Right lobe of liver (tissue), 6 donors: ENCODE results near the gene HOXA13. TPM values are rescaled to one million over a fixed set of nuclear protein-coding genes. Genes with fewer than 3 reads are reported as not detected.

ENCODE experiments used
- ATAC-seq, 4 donors: fragments of 200-7000 bp; cut with Tn5 transposase; one replicate each; pipeline ENCODE4 v1.9.1; 2020; ENCODE audit warnings: mild to moderate bottlenecking in 4 of 4, moderate library complexity in 4 of 4
- DNase-seq, 3 donors: peaks; one replicate each; pipeline ENCODE4 v3.0.0-alpha.2; 2020
- H3K27ac ChIP-seq, 3 donors: fragments of 200-600 bp; one replicate each; pipeline ENCODE4 v1.8.0; 2022
- H3K27me3 ChIP-seq, 2 donors: fragments of 200-600 bp; one replicate each; pipeline ENCODE4 v1.8.0; 2022
- H3K36me3 ChIP-seq, 4 donors: fragments of 200-600 bp; sonication (generic) in 1 of 4; one replicate each; pipeline versions ENCODE4 v1.5.1 to v1.8.0; 2017 to 2022; ENCODE audit warnings: control low read depth in 1 of 4
- H3K4me1 ChIP-seq, 4 donors: fragments of 200-600 bp; sonication (generic) in 1 of 4; one replicate each; pipeline versions ENCODE4 v1.5.1 to v1.8.0; 2017 to 2022; ENCODE audit warnings: control low read depth in 1 of 4
- H3K4me3 ChIP-seq, 3 donors: fragments of 200-600 bp; one replicate each; pipeline ENCODE4 v1.8.0; 2022
- H3K9me3 ChIP-seq, 4 donors: fragments of 200-600 bp; sonication (generic) in 1 of 4; one replicate each; pipeline versions ENCODE4 v1.5.1 to v1.8.0; 2017 to 2022; ENCODE audit warnings: control low read depth in 1 of 4
- POLR2A ChIP-seq: fragments of 450-650 bp; IDR thresholded peaks from one replicate; pipeline ENCODE4 v1.6.1; 2017; ENCODE audit warnings: antibody characterized with exemption, mild to moderate bottlenecking
- WGBS: methylation state at CpG from one replicate; pipeline ENCODE4 v1.1.6; 2018; ENCODE audit warnings: low coverage, low lambda C conversion rate; ENCODE audit not compliant: insufficient coverage; ENCODE audit errors: missing lambda C conversion rate; 5-methylcytosine and 5-hydroxymethylcytosine counted together
- intact Hi-C, 2 donors: fragments of 100-400 bp; cut with DNase I; formaldehyde crosslinking; loops; one replicate each; pipeline versions ENCODE4 v1.11.2 to v1.14.1; 2022
- total RNA-seq, 6 experiments: library from RNA; depleted of rRNA in 2 of 6; stranded (reverse); fragments of >200 nt in 2 of 6; fragmentation: NEBNext Ultra II Directional in 3 of 6; extraction: Animal tissue kit (Norgen Biotek cat#: 25700) in 3 of 6; gene quantifications; one replicate each; pipeline versions ENCODE4 v1.1.0 to v1.2.4, GENCODE V29; 2016 to 2023
- TF ChIP-seq, protein P1 (sequence below), 4 donors: fragments of 200-600 bp in 3 of 4; fragments of 450-650 bp in 1 of 4; IDR thresholded peaks; one replicate each; pipeline versions ENCODE4 v1.5.1 to v1.8.0; 2016 to 2022; ENCODE audit warnings: antibody characterized with exemption in 4 of 4, mild to moderate bottlenecking in 2 of 4
- donor health status: DM: no; HTN: yes; CAD: no.
- donor health status: DM: no; HTN: no; CAD: no.
- donor health status: DM: no; HTN: no; CAD: no.
- donor health status: DM: no; HTN: yes; CAD: no.
- donor health status: DM: no; HTN: yes; CAD: no.

Gene HOXA13
- total RNA-seq, 6 experiments from 2014 or later = not detected

DNA sequence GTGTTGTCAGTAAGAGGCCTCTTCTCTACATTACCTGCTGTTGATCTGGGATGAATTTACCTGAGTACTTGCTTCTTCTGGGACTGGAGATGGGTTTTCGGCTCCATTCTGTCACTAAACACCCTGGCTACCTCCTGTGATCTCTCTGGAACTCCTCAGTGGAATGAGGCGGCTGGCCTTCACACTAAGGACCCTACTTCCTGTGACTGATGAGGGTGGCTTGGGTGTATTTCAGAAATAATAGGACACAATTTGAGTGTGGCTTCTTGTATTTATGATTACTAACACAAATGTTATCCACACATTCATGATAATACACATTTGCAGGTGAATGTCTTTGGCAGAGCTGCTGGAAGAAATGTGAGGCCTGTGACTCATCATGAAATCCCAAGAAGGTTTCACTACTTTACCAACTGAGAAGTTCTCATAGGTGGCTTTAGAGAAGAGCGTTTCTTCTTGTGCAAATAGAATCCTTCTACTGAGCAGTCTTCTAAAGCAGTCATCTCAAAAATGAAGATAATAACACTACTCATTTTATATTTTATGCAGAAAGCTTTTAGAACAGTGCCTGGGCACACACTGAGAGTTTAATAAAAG lies 21.4 kb upstream of the HOXA13 start:
- no peak for TF ChIP-seq POLR2A
- TF ChIP-seq, protein P1, sequence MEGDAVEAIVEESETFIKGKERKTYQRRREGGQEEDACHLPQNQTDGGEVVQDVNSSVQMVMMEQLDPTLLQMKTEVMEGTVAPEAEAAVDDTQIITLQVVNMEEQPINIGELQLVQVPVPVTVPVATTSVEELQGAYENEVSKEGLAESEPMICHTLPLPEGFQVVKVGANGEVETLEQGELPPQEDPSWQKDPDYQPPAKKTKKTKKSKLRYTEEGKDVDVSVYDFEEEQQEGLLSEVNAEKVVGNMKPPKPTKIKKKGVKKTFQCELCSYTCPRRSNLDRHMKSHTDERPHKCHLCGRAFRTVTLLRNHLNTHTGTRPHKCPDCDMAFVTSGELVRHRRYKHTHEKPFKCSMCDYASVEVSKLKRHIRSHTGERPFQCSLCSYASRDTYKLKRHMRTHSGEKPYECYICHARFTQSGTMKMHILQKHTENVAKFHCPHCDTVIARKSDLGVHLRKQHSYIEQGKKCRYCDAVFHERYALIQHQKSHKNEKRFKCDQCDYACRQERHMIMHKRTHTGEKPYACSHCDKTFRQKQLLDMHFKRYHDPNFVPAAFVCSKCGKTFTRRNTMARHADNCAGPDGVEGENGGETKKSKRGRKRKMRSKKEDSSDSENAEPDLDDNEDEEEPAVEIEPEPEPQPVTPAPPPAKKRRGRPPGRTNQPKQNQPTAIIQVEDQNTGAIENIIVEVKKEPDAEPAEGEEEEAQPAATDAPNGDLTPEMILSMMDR (IDR thresholded peaks at IDR 0.05) = no peak
- no peaks in the 10 kb centered on the region for H3K36me3 ChIP-seq
- 91% methylated on average over 2 of the region's 3 CpGs for WGBS
- H3K4me3 ChIP-seq = no peak overlapping the region
- H3K27me3 ChIP-seq = peaks cover 0 to 26% of the 10 kb centered on the region in 2 donors
- ATAC-seq (no peak), DNase-seq (no peak)
- H3K27ac ChIP-seq = no peak overlapping the region
- H3K4me1 ChIP-seq = peaks cover 0 to 5% (median 1%) of the 10 kb centered on the region in 4 donors
- no peaks in the 10 kb centered on the region for H3K9me3 ChIP-seq
- intact Hi-C loops = no loop called here

DNA sequence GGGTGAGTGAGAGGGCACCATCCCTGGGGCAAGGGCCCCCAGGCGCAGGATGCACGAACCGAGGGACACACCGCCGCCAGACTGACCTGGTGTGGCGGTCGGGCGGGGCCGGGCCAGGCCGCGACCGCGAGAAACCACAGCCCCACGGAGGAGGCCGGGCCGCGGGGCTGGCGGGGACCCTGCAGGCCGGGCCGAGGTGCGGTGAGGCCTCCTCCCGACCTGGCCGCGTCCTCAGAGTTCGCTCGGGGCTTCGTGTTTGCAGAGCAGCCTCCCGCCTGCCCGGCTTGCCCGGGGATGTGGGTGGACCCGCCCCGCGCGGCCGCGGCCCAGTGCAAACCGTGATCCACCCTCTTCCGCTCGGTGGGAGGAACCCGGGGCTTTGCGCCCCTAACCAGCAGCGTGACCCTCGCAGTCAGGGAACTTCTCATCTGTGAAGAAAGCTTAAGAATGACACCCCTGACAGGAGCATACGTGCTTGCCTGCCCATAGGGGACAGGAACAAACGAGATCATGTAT lies 20.6 kb upstream of the HOXA13 start:
- H3K27ac ChIP-seq = no peak overlapping the region
- no peak for TF ChIP-seq POLR2A
- TF ChIP-seq, protein P1 (IDR thresholded peaks at IDR 0.05) = no peak
- ATAC-seq (peak in 1 of 4 donors; percentile 48), DNase-seq (no peak)
- H3K27me3 ChIP-seq = peaks cover 0 to 25% of the 10 kb centered on the region in 2 donors
- H3K4me3 ChIP-seq = no peak overlapping the region
- intact Hi-C loops = no loop called here
- H3K9me3 ChIP-seq = no peaks in the 10 kb centered on the region
- WGBS = 57% methylated on average over 1 of the region's 45 CpGs
- H3K36me3 ChIP-seq = no peaks in the 10 kb centered on the region
- H3K4me1 ChIP-seq = peaks cover 0 to 3% (median 1%) of the 10 kb centered on the region in 4 donors

DNA sequence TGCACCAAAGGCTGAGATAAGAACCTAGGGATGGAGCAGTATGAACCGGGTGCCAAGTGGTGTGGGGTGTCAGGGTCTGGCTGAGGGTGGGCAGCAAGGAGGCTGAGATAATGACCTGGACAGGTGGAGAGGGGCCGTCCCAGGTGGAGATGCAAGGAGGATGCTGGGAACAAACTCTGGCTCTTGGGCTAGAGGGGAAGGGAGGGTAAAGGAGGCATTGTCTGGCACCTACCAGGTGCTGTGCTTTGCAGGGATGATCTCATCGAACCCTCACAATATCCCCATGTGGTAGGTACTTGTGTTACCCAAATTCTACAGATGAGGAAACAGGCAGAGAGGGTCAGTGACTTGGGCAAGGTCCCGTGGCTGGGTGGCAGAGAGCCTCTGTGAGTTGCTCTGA lies 19.9 kb upstream of the HOXA13 start:
- DNase-seq (no peak), ATAC-seq (no peak)
- Histone ChIP-seq H3K27ac (no peak overlapping the region), H3K4me3 (no peak overlapping the region), H3K9me3 (no peaks in the 10 kb centered on the region), H3K4me1 (peaks cover 0 to 2% (median 0%) of the 10 kb centered on the region in 4 donors), H3K27me3 (peaks cover 0 to 18% of the 10 kb centered on the region in 2 donors), H3K36me3 (no peaks in the 10 kb centered on the region)
- no peak for TF ChIP-seq POLR2A
- intact Hi-C loops = no loop called here
- whole genome bisulfite sequencing = 63% methylated on average over 2 of the region's 4 CpGs

DNA sequence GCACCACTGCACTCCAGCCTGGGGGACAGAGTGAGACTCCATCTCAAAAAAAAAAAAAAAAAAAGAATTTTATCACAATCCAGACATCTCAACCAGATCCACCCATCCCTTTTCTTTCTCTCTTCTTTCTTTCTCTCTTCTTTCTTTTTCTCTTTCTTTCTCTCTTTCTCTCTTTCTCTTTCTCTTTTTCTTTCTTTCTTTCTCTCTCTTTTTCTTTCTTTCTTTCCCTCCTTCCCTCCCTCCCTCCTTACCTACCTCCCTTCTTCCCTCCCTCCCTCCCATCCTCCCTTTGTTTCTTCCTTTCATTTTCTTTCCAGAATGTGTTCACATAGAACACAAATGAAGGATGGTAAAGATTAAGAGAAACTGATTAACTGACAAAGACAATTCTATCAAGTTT lies 18.1 kb upstream of the HOXA13 start:
- ATAC-seq = no peak
- Histone ChIP-seq H3K27ac (no peak overlapping the region), H3K36me3 (no peaks in the 10 kb centered on the region), H3K27me3 (peaks cover 0 to 4% of the 10 kb centered on the region in 2 donors), H3K4me3 (no peak overlapping the region), H3K9me3 (no peaks in the 10 kb centered on the region), H3K4me1 (peaks cover 0 to 5% (median 0%) of the 10 kb centered on the region in 4 donors)
- TF ChIP-seq POLR2A = no peak
- TF ChIP-seq, protein P1 (IDR thresholded peaks at IDR 0.05) = no peak
- no peak for DNase-seq
- intact Hi-C loops = no loop called here

DNA sequence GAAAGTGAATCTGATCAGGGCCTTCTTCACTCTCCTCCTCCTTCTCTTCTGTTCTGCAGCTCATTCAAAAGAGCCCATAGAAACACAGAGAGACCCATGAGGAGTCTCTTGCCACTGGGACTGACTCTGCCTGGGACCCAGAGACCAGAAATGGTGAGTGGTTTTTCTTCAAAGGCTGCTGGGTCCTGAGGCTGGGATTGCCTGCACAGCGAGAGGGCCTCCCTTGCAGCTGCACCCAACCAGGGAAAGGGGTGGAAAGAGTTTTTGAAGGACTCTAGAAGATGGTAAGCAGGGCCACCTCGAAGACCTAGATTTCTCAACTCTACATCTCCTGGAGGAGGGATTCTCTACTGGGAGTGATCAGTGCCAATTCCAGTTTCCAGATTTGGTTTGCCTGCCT lies 15.5 kb upstream of the HOXA13 start:
- 75% methylated on average over 2 of the region's 2 CpGs for WGBS
- intact Hi-C loops = no loop called here
- H3K27me3 ChIP-seq = peaks cover 0 to 9% of the 10 kb centered on the region in 2 donors
- no peaks in the 10 kb centered on the region for H3K9me3 ChIP-seq
- no peak overlapping the region for H3K27ac ChIP-seq
- no peak for TF ChIP-seq POLR2A
- TF ChIP-seq, protein P1 (IDR thresholded peaks at IDR 0.05) = no peak
- DNase-seq = no peak
- H3K4me3 ChIP-seq = no peak overlapping the region
- no peak for ATAC-seq
- peaks cover 0 to 10% (median 3%) of the 10 kb centered on the region in 4 donors for H3K4me1 ChIP-seq
- no peaks in the 10 kb centered on the region for H3K36me3 ChIP-seq
